GM18870 (cell line): ENCODE data around the gene KIAA1614.

Experiments
- ATAC-seq: cut with Tn5 transposase; IDR thresholded peaks from one replicate; pipeline ENCODE4 v1.9.1; 2021; ENCODE audit warnings: moderate library complexity; ENCODE audit not compliant: unreplicated experiment

KIAA1614 gene

GRCh38 chr1:180906511-180906910 is 6.2 kb upstream of the KIAA1614 start:
- ATAC-seq: no peak

GRCh38 chr1:180907313-180908055 is 5.2 kb upstream of the KIAA1614 start:
- no peak for ATAC-seq

GRCh38 chr1:180908074-180908765 is 4.5 kb upstream of the KIAA1614 start:
- no peak for ATAC-seq

GRCh38 chr1:180909005-180909414 is 3.7 kb upstream of the KIAA1614 start:
- ATAC-seq: peak; percentile 38

GRCh38 chr1:180909462-180909976 is 3.2 kb upstream of the KIAA1614 start:
- ATAC-seq: peak; percentile 56

- ATAC-seq: no peak
These were observed 981 bp upstream of the KIAA1614 start for GRCh38 chr1:180911640-180912191.

- no peak for ATAC-seq
These were observed 391 bp upstream of the KIAA1614 start for GRCh38 chr1:180912211-180912800.

- no peak for ATAC-seq
These were observed 2.8 kb downstream of the KIAA1614 start for GRCh38 chr1:180915426-180915965.

GRCh38 chr1:180916012-180916770 is 3.5 kb downstream of the KIAA1614 start:
- ATAC-seq: no peak

GRCh38 chr1:180916771-180917170 is 4.1 kb downstream of the KIAA1614 start:
- no peak for ATAC-seq

- no peak for ATAC-seq
These were observed 4.8 kb downstream of the KIAA1614 start for GRCh38 chr1:180917306-180918065.

- ATAC-seq: no peak
These were observed 5.8 kb downstream of the KIAA1614 start for GRCh38 chr1:180918519-180918918.

GRCh38 chr1:180919183-180919700 is 6.5 kb downstream of the KIAA1614 start:
- ATAC-seq: no peak

GRCh38 chr1:180920193-180920592 is 7.5 kb downstream of the KIAA1614 start:
- ATAC-seq: no peak

- no peak for ATAC-seq
These were observed 8.0 kb downstream of the KIAA1614 start for GRCh38 chr1:180920702-180921101.

- ATAC-seq: no peak
These were observed 8.7 kb downstream of the KIAA1614 start for GRCh38 chr1:180921386-180921785.

GRCh38 chr1:180921891-180922630 is 9.4 kb downstream of the KIAA1614 start:
- no peak for ATAC-seq

- ATAC-seq: no peak
These were observed 9.9 kb downstream of the KIAA1614 start for GRCh38 chr1:180922631-180923015.
